B cell (primary cell): ENCODE data around the gene NEBL. TPM values are rescaled to one million over a fixed set of nuclear protein-coding genes. Genes with fewer than 3 reads are reported as not detected.

Experiments used
- ATAC-seq: fragments of 200-7000 bp; cut with Tn5 transposase; one replicate; pipeline ENCODE4 v1.10.0; 2021; ENCODE audit warnings: low read depth, mild to moderate bottlenecking, moderate number of reproducible peaks, moderate library complexity
- CTCF ChIA-PET: fragments of 350-600 bp; sonication (Branson Sonifier 250); formaldehyde crosslinking; loops from one replicate; lab custom pipeline; 2021; ENCODE audit warnings: antibody characterized with exemption, inconsistent platforms; lab: Charles Lee
- POLR2A ChIA-PET: fragments of 350-600 bp; sonication (Branson Sonifier 250); formaldehyde crosslinking; loops from one replicate; lab custom pipeline; 2021; ENCODE audit warnings: antibody characterized with exemption; lab: Charles Lee
- DNase-seq: peaks from one replicate; pipeline ENCODE4 v3.0.0; 2013
- H2AFZ ChIP-seq: 2 replicates; pipeline ENCODE4 v1.6.1; 2012; ENCODE audit warnings: mild to moderate bottlenecking, low read depth, low read length; ENCODE audit not compliant: insufficient read depth, poor library complexity, severe bottlenecking
- H3K27ac ChIP-seq, 2 donors: 1 replicate in 1 of 2; 2 replicates in 1 of 2; pipeline ENCODE4 v1.5.1; 2012 to 2013; ENCODE audit warnings: low read length in 2 of 2, mild to moderate bottlenecking in 2 of 2, moderate library complexity in 1 of 2
- H3K27me3 ChIP-seq, 4 experiments: fragments of 200-600 bp in 1 of 4; sonication (generic) in 1 of 4; replicated peaks in 1 of 4; 1 replicate in 2 of 4; 2 replicates in 2 of 4; pipeline versions ENCODE4 v1.6.1 to v1.7.0; 2013 to 2016; ENCODE audit warnings: low read length in 3 of 4, mild to moderate bottlenecking in 2 of 4, mixed read lengths in 1 of 4, moderate library complexity in 1 of 4; ENCODE audit not compliant: insufficient read depth in 4 of 4, control insufficient read depth in 3 of 4; ENCODE audit errors: control extremely low read depth in 1 of 4
- H3K36me3 ChIP-seq, 2 experiments: replicated peaks in 1 of 2; 1 replicate in 1 of 2; 2 replicates in 1 of 2; pipeline versions ENCODE4 v1.6.1 to v1.7.1; 2013; ENCODE audit warnings: low read length in 1 of 2; ENCODE audit not compliant: insufficient read depth in 2 of 2, control insufficient read depth in 1 of 2; ENCODE audit errors: control extremely low read depth in 1 of 2, extremely low read depth in 1 of 2
- H3K4me1 ChIP-seq, 2 donors: fragments of 200-600 bp in 1 of 2; sonication (generic) in 1 of 2; 1 replicate in 1 of 2; 2 replicates in 1 of 2; pipeline versions ENCODE4 v1.5.1 to v1.6.1; 2013 to 2017; ENCODE audit warnings: low read length in 2 of 2; ENCODE audit not compliant: control insufficient read depth in 2 of 2, insufficient read depth in 2 of 2
- H3K4me2 ChIP-seq: replicated peaks from 2 replicates; pipeline ENCODE3; 2012; ENCODE audit warnings: mild to moderate bottlenecking, low read depth, low read length; ENCODE audit not compliant: poor library complexity, severe bottlenecking
- H3K4me3 ChIP-seq, 5 experiments: fragments of 200-600 bp in 1 of 5; sonication (generic) in 1 of 5; 1 replicate in 3 of 5; 2 replicates in 2 of 5; pipeline versions ENCODE4 v1.5.1 to v1.7.0; 2011 to 2016; ENCODE audit warnings: low read length in 4 of 5, mild to moderate bottlenecking in 4 of 5, low read depth in 2 of 5, control low read depth in 1 of 5, moderate library complexity in 1 of 5; ENCODE audit not compliant: insufficient read depth in 1 of 5; ENCODE audit errors: control extremely low read depth in 1 of 5, extremely low read depth in 1 of 5
- H3K79me2 ChIP-seq: fragments of 200-600 bp; sonication (generic); one replicate; pipeline ENCODE4 v1.6.0; 2016; ENCODE audit warnings: low read length; ENCODE audit not compliant: control insufficient read depth, insufficient read depth
- H3K9ac ChIP-seq: fragments of 200-600 bp; sonication (generic); 2 replicates; pipeline ENCODE4 v1.6.1; 2017; ENCODE audit warnings: mild to moderate bottlenecking, low read length, moderate library complexity
- H3K9me3 ChIP-seq, 3 donors: one replicate each; pipeline versions ENCODE4 v1.6.1 to v1.7.1; 2013; ENCODE audit warnings: low read length in 2 of 3; ENCODE audit not compliant: control insufficient read depth in 2 of 3, insufficient read depth in 1 of 3; ENCODE audit errors: control extremely low read depth in 1 of 3
- H4K20me1 ChIP-seq: 2 replicates; pipeline ENCODE4 v1.6.0; 2012; ENCODE audit warnings: mild to moderate bottlenecking, low read length; ENCODE audit not compliant: insufficient read depth, control insufficient read depth, poor library complexity, severe bottlenecking
- H3K27ac Mint-ChIP-seq: one replicate; pipeline ENCODE4 v1.8.0; 2021; ENCODE audit warnings: mixed read lengths
- H3K27me3 Mint-ChIP-seq: one replicate; pipeline ENCODE4 v1.8.0; 2021; ENCODE audit warnings: mixed read lengths
- H3K4me1 Mint-ChIP-seq: one replicate; pipeline ENCODE4 v1.8.0; 2021; ENCODE audit warnings: mixed read lengths
- H3K4me3 Mint-ChIP-seq: one replicate; pipeline ENCODE4 v1.8.0; 2021; ENCODE audit warnings: mixed read lengths
- H3K9me3 Mint-ChIP-seq: one replicate; pipeline ENCODE4 v1.8.0; 2022; ENCODE audit warnings: mixed read lengths; ENCODE audit not compliant: insufficient read depth
- CTCF ChIP-seq: fragments of 200-600 bp; IDR thresholded peaks from one replicate; pipeline ENCODE4 v1.8.0; 2022; ENCODE audit warnings: antibody characterized with exemption, mild to moderate bottlenecking
- EZH2 ChIP-seq: IDR thresholded peaks from 2 replicates; pipeline ENCODE4 v1.6.1; 2012; ENCODE audit warnings: borderline replicate concordance, low read depth, mild to moderate bottlenecking, moderate library complexity, low read length; ENCODE audit not compliant: insufficient read depth, poor library complexity, severe bottlenecking
- WGBS: methylation state at CpG from one replicate; pipeline ENCODE4 v1.1.5; 2013; ENCODE audit warnings: missing lambda C conversion rate; ENCODE audit not compliant: insufficient coverage; 5-methylcytosine and 5-hydroxymethylcytosine counted together
- intact Hi-C: fragments of 100-400 bp; cut with micrococcal nuclease; formaldehyde crosslinking; loops from one replicate; pipeline ENCODE4 v1.10.0; 2022
- polyA plus RNA-seq: library from polyadenylated mRNA; depleted of rRNA; stranded (reverse); fragments of >200 nt; gene quantifications from 2 replicates; pipeline ENCODE4 v1.2.3, GENCODE V29; 2012
- total RNA-seq, 2 donors: library from RNA; stranded (reverse); fragments of 120-200 nt in 1 of 2; gene quantifications; 1 replicate in 1 of 2; 2 replicates in 1 of 2; pipeline versions ENCODE4 v1.2.3 to v1.2.4, GENCODE V29; 2013 to 2022

The NEBL gene
- total and polyA plus RNA-seq, 2 donors (not counting 1 experiment from before 2014, with no cell fraction given) = not detected

- no peak overlapping the region for H2AFZ ChIP-seq
- ATAC-seq = no peak
- no peaks in the 10 kb centered on the region for H3K27me3 ChIP-seq
- no peak overlapping the region for H3K4me2 ChIP-seq
- H3K4me3 ChIP-seq = no peak overlapping the region
- H3K79me2 ChIP-seq = no peaks in the 10 kb centered on the region
- intact Hi-C loops = no loop called here
- no peaks in the 10 kb centered on the region for H3K4me1 Mint-ChIP-seq
- H3K9ac ChIP-seq = no peak overlapping the region
- H3K36me3 ChIP-seq = no peaks in the 10 kb centered on the region
- POLR2A ChIA-PET = no interaction called here
- no peaks in the 10 kb centered on the region for H4K20me1 ChIP-seq
- no peak for DNase-seq
- H3K9me3 Mint-ChIP-seq = no peaks in the 10 kb centered on the region
- CTCF ChIA-PET = no interaction called here
- H3K4me1 ChIP-seq = no peaks in the 10 kb centered on the region
- peaks cover 0 to 2% (median 0%) of the 10 kb centered on the region in 3 donors for H3K9me3 ChIP-seq
- TF ChIP-seq CTCF = no peak
- TF ChIP-seq EZH2 = no peak
- no peak overlapping the region for H3K4me3 Mint-ChIP-seq
- H3K27ac Mint-ChIP-seq = no peak overlapping the region
- no peak overlapping the region for H3K27ac ChIP-seq
- no peaks in the 10 kb centered on the region for H3K27me3 Mint-ChIP-seq
- WGBS = 100% methylated on average over 6 of the region's 10 CpGs
These were observed 44.8 kb downstream of the NEBL start for GRCh38 chr10:20852303-20852702.

GRCh38 chr10:20847512-20847911 lies 49.6 kb downstream of the NEBL start:
- no peak overlapping the region for H3K9ac ChIP-seq
- no peak for TF ChIP-seq EZH2
- no peak for TF ChIP-seq CTCF
- no peaks in the 10 kb centered on the region for H3K9me3 Mint-ChIP-seq
- intact Hi-C loops = no loop called here
- no peak overlapping the region for H2AFZ ChIP-seq
- no peak overlapping the region for H3K4me2 ChIP-seq
- ATAC-seq (no peak), DNase-seq (no peak)
- no peaks in the 10 kb centered on the region for H3K27me3 Mint-ChIP-seq
- H3K27me3 ChIP-seq = no peaks in the 10 kb centered on the region
- H3K4me3 ChIP-seq = no peak overlapping the region
- H3K36me3 ChIP-seq = no peaks in the 10 kb centered on the region
- no peak overlapping the region for H3K4me3 Mint-ChIP-seq
- no peaks in the 10 kb centered on the region for H3K4me1 ChIP-seq
- no CpG with 5 or more reads among the region's 2 CpGs for WGBS
- H4K20me1 ChIP-seq = no peaks in the 10 kb centered on the region
- ChIA-PET CTCF (no interaction called here), POLR2A (no interaction called here)
- no peaks in the 10 kb centered on the region for H3K79me2 ChIP-seq
- no peak overlapping the region for H3K27ac ChIP-seq
- no peaks in the 10 kb centered on the region for H3K9me3 ChIP-seq
- no peaks in the 10 kb centered on the region for H3K4me1 Mint-ChIP-seq
- H3K27ac Mint-ChIP-seq = no peak overlapping the region
